ENCODE measurements around the gene RAD18.

The RAD18 gene

GRCh38 chr3:8963137-8963853 lies at the start of gene RAD18:
Gene RAD18 (minus strand): TSS chr3:8963472. CDS start chr3:8963385, 87 bp downstream.
- TF ChIP-seq CTCF (IDR thresholded peaks at IDR 0.05; ENCODE audit: low read depth, low read length) = no peak
- peak within 1 kb of the TSS; percentile 86 for H3K4me3 ChIP-seq (ENCODE audit: low read depth, low read length)

GRCh38 chr3:9012521-9012920 lies 49.2 kb upstream of the RAD18 start:
- no peak for TF ChIP-seq CTCF (IDR thresholded peaks at IDR 0.05; ENCODE audit: low read depth, low read length)
- no peak overlapping the region for H3K4me3 ChIP-seq (ENCODE audit: low read depth, low read length)

GRCh38 chr3:9009976-9010545 lies 46.8 kb upstream of the RAD18 start:
- TF ChIP-seq CTCF (IDR thresholded peaks at IDR 0.05; ENCODE audit: low read depth, low read length) = no peak
- no peak overlapping the region for H3K4me3 ChIP-seq (ENCODE audit: low read depth, low read length)

GRCh38 chr3:9008550-9009255 lies 45.4 kb upstream of the RAD18 start:
- H3K4me3 ChIP-seq (ENCODE audit: low read depth, low read length) = no peak overlapping the region
- TF ChIP-seq CTCF (IDR thresholded peaks at IDR 0.05; ENCODE audit: low read depth, low read length) = no peak

GRCh38 chr3:9007928-9008327 lies 44.7 kb upstream of the RAD18 start:
- no peak for TF ChIP-seq CTCF (IDR thresholded peaks at IDR 0.05; ENCODE audit: low read depth, low read length)
- no peak overlapping the region for H3K4me3 ChIP-seq (ENCODE audit: low read depth, low read length)

- no peak overlapping the region for H3K4me3 ChIP-seq (ENCODE audit: low read depth, low read length)
- TF ChIP-seq CTCF (IDR thresholded peaks at IDR 0.05; ENCODE audit: low read depth, low read length) = no peak
Measured at GRCh38 chr3:9007213-9007612, 43.9 kb upstream of the RAD18 start.

- H3K4me3 ChIP-seq (ENCODE audit: low read depth, low read length) = no peak overlapping the region
- no peak for TF ChIP-seq CTCF (IDR thresholded peaks at IDR 0.05; ENCODE audit: low read depth, low read length)
Measured at GRCh38 chr3:9000041-9000440, 36.8 kb upstream of the RAD18 start.

Data from WI38 (cell line).